HG03460 (cell line): ENCODE data around the gene FAM8A1.

Experiments
- ATAC-seq: cut with Tn5 transposase; IDR thresholded peaks from one replicate; pipeline ENCODE4 v1.9.1; 2021; ENCODE audit not compliant: unreplicated experiment

Gene FAM8A1

DNA sequence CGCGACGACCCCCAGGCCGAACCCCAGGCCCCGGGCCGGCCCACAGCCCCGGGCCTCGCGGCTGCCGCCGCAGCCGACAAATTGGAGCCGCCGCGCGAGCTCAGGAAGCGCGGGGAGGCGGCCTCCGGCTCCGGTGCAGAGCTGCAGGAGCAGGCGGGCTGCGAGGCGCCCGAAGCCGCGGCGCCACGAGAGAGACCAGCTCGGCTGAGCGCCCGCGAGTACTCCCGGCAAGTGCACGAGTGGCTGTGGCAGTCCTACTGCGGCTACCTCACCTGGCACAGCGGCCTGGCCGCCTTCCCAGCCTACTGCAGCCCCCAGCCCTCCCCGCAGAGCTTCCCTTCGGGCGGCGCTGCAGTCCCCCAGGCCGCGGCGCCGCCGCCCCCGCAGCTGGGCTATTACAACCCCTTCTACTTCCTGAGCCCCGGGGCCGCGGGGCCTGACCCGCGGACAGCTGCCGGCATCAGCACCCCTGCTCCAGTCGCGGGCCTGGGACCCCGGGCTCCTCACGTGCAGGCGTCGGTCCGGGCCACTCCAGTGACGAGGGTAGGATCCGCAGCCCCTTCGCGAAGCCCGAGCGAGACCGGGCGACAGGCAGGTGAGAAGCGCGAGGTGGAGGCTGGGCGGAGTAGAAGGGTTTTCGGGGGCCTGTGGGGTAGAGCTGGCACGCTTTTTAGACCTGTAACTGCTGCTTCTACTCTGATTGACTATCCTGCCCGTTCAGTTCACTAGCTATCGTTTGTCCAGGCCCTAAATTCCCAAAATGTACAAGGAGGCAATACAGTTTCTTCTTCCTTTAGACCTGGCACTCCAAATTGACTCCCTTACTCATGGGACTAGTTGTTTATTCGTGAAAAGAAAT is 654 bp downstream of the FAM8A1 start:
- ATAC-seq: peak; percentile 44

DNA sequence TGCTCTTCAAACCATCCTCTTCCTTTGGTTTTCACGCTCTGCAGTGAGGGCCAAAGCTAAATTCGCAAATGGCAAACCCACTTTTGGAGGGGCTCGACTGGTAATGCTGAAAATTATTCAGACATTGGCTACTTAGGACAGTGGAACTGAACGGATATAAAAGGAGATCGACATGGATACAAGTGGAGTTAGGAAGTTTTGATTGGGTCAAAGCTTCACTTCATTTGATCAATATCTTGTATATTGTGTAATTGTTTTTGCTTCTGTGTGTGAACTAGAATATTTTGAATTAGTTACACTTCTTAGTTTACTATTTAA is 1.2 kb downstream of the FAM8A1 start:
- no peak for ATAC-seq

DNA sequence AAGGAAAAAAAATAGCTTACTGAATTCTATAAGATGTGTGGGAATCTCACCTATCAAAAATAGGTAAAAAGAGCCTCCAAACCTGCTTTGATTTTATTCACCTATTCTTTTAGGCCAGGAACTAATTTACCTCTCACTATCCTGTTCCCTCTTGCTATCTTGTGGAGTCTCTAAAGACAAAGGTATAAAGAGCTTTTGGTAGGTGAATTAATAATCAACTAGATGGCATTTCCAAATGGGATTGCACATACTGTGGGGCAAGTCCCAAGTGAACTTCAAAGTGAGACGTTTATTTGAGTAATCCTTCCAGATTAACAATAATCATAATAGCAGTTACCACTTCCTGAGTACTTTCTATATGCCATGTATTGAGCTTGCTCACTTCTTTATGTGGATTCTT is 2.8 kb downstream of the FAM8A1 start:
- no peak for ATAC-seq

DNA sequence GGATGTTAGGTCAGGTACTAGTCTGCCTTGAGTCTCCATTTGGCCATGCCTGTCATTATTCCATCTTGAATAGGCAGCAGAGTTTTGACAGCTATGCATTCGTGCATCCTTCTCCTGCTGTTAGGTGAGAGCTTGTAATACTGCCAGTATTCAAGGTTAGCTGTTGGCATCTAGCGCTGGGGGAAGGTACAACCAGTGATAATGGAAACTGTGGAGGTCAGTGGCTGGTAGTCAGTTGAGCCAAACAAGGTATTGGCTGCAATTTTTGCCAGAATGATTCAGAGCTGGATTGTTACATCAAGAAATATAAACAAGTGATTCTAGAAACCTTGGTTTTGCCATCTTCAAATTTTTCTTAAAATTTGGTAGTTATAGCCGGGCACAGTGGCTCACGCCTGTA is 6.5 kb downstream of the FAM8A1 start:
- no peak for ATAC-seq

DNA sequence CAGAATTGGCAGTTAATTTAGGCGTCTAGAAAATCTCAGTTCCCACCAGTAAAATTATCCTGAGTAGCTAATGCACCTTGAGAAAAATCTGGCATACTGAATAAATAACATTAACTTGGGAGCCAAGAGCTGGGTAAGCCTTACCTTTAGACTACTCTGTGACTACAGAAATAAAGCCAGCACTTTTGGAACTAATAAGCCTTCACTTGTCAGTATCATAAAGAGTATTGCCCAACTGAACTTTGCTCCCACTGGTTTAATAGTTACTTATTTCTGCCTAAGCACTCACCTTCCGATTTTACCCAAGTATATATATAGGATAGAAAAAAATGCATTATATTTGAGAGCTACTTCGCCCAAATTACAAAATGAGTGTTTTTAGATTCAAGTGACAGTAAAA is 10.7 kb downstream of the FAM8A1 start:
- no peak for ATAC-seq

DNA sequence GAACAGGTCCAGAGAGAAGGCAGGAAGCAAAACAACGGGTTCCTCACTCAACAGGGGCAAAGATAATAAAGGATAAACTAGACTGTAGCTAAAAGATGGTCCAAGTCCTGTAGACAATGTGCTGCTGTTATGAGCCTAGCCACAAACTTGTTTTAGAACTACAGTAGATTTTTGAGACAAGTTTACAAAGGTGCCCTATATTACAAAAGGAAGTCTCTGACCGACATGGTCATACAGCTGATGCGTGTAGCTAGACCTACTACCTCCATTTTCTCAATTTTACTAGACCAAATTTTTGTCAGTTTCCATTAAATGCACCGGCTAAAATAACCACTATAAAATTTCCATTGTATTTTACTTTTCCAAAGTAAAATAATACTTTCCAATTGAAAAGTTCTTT is 11.9 kb downstream of the FAM8A1 start:
- no peak for ATAC-seq

DNA sequence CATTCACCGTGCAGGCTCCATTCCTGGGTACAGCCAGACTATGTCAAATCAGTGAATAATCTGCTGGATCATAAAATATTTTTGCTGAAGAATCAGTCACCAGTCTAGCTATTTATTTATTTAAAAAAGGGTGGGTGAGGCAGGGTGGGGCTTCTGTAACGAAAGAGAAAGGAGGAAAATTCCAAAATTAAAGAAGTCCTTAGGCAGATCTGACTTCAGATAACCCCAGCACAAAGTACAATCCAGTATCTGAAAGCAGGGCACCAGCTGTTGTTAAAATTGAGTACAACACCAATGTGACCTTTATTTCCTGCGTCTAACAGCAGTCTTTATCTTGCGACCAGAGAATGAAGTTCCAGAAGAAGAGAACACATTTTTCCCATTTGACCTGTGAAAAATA is 15.7 kb downstream of the FAM8A1 start:
- no peak for ATAC-seq

DNA sequence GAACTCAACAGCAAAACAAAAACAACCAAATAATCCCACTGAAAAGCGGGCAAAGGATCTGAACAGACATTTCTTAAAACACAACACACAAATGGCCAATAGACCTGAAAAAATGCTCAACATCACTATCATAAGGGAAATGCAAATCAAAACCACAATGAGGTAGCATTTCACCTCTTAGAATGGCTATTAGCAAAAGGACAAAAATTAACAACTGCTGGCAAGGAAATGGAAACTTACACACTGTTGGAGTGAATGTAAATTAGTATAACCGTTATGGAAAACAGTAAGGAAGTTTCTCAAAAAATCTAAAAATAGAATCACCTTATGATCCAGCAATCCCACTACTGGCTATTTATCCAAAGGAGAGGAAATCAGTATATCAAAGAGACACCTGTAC is 20.9 kb downstream of the FAM8A1 start:
- peak; percentile 85 for ATAC-seq

DNA sequence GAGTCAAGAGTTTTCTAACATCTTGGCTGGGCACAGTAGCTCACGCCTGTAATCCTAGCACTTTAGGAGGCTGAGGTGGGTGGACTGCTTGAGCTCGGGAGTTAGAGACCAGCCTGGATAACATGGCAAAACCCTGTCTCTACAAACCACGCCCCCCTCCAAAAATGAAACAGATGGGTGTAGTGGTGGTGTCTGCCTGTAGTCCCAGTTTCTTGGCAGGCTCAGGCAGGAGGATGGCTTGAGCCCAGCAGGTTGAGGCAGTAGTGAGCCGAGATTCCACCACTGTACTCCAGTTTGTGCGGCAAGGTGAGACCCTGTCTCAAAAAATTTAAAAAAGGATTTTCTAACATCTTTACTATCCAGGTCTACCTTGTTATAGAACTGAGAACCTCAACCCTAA is 22.0 kb downstream of the FAM8A1 start:
- ATAC-seq: no peak

DNA sequence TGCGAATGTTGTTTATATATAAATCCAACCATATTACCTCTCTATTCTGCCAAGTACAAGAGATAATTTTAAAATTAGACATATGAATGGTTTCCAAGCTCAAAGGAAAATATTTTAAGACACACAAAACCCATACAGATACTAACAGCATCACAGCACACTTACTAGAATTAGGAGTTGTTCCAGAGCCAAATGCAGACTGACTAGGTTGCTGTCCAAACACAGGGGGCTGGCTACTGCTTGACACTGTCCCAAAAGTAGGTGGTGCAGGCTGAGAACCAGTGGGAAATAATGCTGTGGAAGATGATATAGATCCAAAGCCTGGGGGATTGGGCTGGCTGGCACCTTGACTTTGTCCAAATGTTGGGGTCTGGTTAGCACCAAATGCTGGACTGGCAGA is 24.3 kb downstream of the FAM8A1 start:
- no peak for ATAC-seq

DNA sequence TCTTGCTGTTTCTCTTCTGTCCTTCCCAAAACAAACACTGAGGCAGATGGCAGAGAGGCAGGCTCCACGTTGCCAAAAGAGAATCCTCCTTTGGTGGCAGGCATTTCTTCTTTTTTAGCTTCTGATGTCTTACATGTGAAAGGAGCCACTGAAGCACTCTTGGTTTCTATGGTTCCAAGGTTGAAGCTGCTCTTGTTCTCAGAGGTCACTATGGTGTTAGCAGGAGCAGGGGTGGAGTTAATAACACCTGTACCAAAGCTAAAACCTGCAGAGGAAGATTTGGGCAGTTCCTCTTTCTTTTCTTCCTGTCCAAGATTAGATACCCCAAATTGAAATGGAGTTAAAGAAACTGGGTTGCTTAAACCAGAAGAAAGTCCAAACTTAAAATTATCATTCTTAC is 28.8 kb downstream of the FAM8A1 start:
- ATAC-seq: peak; percentile 65

DNA sequence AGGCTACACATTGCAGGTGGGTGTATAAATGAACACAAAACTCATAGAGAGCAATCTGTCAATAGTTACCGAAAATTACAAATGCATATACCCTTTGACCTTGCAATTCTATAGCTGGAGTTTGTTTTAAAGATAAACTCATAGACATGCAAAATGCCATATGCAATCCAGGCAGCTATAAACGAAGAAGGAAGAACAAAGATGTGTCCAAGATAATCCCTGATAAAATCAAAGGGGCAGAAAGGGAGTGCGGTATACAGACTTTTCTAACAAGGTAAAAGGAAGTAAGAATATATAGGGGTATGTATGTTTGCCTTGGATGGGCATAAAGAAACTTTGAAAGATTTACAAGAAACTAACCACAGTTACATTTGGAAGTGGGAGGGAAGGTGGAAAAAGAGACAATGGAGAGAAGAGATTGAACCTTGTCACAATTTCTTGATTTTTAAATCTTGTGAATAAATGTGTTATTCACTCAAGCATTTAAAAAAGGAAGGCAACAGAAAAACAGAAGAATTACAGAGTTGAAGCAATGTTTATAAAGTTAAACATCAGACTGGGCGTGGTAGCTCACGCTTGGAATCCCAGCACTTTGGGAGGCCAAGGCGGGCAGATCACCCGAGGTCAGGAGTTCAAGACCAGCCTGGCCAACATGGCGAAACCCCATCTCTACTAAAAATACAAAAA is 29.9 kb downstream of the FAM8A1 start:
- no peak for ATAC-seq

DNA sequence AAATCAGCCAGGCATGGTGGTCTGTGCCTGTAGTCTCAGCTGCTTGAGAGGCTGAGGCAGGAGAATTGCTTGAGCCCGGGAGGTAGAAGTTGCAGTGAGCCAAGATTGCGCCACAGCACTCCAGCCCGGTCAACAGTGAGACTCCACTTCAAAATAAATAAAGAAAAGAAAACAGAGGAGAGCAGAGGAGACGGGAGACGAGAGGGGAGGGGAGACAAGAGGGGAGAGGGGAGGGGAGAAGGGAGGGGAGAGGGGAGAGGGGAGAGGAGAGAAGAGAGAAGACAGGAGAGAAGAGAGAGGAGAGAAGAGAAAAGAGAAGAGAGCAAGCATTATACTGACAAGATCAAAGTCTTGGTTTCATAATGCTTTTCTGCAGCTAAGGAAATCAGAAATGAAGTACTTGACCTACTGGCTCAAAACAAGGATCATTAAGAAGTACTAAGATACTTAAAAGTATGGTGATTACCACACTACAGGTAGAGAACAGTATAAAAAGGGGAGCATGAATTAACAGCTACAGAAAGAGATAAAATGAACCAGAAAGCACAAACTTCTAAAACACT is 30.5 kb downstream of the FAM8A1 start:
- ATAC-seq: no peak

DNA sequence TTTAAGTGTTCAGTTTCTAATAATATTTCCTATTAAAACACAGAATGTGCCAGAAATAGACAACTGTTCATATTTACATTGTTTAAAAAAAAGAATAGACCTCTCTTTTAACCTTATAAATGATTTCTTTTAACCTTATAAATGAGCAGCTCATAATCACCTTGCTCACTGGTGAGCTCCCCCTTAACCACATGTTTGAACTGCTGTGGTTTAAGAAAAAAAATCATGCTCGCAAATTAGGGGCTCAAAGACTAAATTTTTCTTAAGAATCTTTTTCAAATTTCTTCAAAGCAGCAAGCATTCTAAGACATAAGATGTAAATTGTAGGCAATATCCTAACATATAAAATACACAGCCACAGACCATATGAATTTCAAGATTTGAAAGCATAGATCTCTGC is 32.8 kb downstream of the FAM8A1 start:
- no peak for ATAC-seq

DNA sequence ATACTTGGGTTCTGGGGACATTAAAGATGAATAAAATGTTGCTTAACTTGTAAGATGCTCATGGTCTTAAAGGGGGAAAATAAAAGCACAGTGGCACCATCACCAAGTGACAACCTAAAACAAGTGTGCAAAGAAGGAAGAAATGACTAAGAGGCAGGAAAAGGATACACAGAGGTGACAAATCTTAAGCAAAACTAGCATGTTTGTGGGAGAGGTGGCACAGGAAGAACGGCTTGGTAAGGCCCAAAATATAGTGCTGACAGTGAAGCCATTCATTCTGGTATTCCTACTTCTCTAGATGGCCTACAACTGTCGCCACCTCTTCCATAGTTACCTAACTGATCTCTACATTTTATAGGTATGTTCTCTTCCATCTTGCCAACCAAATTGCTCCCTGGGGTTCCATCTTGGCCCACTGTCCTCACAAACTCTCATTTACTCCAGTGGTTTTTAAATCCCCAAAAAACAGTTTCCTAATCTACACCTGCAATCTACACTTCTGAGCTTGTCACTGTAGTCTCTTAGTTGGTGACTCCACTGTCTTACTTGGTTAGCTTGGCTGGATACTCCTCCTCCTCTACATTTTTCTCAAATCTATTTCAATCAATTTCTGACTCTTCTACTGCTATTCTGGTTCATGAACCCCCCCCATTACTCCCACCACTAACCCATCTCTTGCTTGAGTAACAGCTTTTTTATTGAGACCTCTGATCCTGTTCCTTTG is 33.5 kb downstream of the FAM8A1 start:
- ATAC-seq: no peak

DNA sequence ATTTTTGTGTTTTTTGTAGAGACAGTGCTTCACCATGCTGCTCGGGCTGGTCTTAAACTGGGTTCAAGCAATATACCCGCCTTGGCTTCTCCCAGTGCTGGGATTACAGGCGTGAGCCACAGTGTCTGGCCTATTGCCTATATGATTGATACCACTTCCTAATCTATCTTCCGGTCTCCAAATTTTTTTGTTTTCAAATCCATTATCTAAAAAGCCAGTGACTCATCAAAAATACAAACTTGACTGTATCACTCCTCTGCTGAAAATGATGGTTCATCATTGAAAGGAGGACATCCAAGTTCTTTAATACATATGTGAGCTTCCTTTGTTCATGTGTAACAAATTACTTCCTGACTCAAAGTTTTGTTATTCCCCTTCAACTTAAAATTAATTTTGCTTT is 35.5 kb downstream of the FAM8A1 start:
- ATAC-seq: no peak

DNA sequence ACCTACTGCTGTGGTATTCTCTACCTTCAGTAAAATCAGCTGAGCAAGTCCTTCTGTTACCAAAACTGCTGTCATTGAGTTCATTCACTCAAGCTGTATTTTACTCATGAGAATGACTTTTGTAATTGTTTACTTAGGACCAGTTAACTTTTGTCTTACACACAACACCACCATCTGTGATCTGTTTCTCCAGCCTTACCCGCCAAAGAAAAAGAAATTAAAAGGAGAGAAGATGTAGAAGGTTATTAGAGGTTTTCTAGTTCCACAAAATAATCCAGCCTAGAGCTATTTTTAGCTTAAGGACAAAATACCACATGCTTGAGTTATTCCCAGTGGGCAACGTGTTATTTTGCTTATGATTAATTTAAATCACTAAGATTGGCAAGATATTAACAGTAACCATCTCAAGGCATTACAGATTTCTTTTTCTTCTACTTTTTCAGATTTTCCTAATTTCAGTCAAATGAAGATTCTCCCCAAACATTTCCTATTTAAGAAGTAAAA is 38.2 kb downstream of the FAM8A1 start:
- ATAC-seq: no peak

DNA sequence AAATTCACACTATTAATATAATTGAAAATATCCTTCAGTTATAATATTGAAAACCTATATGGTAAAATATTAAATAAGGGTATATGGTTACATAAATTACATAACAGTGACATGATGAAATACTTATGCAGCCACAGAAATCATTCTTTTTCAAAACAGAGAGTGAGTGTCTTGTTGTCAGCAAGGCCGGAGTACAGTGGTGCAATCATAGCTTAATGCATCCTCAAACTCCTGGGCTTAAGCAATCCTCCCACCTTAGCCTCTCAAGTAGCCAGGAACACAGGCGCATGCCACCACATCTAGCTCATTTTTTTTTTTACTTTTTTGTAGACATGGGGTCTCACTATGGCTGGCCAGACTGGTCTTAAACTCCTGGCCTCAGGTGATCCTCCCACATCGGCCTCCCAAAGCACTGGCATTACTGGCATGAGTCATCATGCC is 40.4 kb downstream of the FAM8A1 start:
- no peak for ATAC-seq

DNA sequence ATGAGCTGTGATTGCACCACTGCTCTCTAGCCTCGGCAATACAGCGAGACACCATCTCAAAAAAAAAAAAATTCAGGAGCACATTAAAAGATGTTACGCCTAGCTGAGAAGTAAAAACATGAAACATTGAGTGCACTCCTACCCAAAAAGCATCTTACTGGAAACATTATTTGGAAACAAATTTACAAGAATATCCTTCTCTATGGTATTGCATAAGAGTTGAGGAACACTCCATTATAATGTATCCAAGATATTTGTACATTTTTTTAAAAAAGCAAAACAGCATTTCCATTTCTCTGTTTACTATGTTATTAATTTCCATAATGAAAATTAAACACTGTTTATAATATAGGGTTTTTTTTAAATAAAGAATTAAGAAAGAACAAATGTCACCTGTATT is 48.6 kb downstream of the FAM8A1 start:
- no peak for ATAC-seq

DNA sequence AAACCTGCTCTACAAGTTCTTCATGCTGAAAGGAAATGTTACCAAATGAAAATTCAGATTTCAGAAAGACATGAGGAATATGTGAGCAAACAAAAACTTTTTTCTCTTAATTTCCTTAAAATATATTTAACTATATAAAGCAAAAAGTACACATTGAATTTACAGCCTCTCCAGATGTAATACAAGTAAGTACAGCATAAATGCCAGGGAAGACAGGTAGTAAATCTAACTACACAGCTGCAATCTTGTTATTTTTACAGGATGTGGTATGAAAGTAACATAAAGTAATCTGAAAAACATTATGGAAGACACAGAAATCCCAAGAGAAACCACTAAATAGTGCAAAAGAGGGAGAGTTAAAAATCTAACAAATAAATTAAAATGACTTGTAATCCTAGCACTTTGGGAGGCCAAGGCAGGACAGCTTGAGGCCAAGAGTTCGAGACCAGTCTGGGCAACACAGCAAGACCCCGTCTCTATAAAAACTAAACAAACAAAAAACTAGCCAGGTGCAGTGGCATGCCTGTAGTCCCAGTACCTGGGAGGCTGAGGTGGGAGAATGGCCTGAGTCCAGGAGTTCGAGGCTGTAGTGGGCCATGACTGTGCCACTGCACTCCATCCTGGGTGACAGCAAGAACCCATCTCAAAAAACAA is 50.7 kb downstream of the FAM8A1 start:
- no peak for ATAC-seq
